Endodermal cell (in vitro differentiated cells): ENCODE results near the gene ERCC3. TPM values are rescaled to one million over a fixed set of nuclear protein-coding genes. Genes with fewer than 3 reads are reported as not detected.
"Not testable (repeated sequence)": the region's sequence is repeated elsewhere in the genome, so short reads cannot be mapped to it uniquely, and the experiment has no call there.

Experiments used
- DNase-seq: peaks from one replicate; pipeline ENCODE4 v3.0.0-alpha.2; 2017
- H3K27ac ChIP-seq: 2 replicates; pipeline ENCODE4 v1.5.1; 2013; ENCODE audit warnings: mild to moderate bottlenecking, low read depth, low read length, moderate library complexity
- H3K27me3 ChIP-seq: 2 replicates; pipeline ENCODE4 v1.6.1; 2013; ENCODE audit warnings: mild to moderate bottlenecking, low read length, moderate library complexity; ENCODE audit not compliant: insufficient read depth, control insufficient read depth, poor library complexity, severe bottlenecking
- H3K36me3 ChIP-seq: 2 replicates; pipeline ENCODE4 v1.7.0; 2013; ENCODE audit warnings: mild to moderate bottlenecking, low read length, moderate library complexity; ENCODE audit not compliant: control insufficient read depth, insufficient read depth
- H3K4me1 ChIP-seq: one replicate; pipeline ENCODE4 v1.7.0; 2013; ENCODE audit warnings: low read length; ENCODE audit not compliant: control insufficient read depth, insufficient read depth
- H3K4me3 ChIP-seq: 2 replicates; pipeline ENCODE4 v1.5.1; 2013; ENCODE audit warnings: mild to moderate bottlenecking, low read length, moderate library complexity
- H3K9ac ChIP-seq: 2 replicates; pipeline ENCODE4 v1.6.1; 2013; ENCODE audit warnings: mild to moderate bottlenecking, low read length, moderate library complexity; ENCODE audit not compliant: poor library complexity, severe bottlenecking; ENCODE audit errors: extremely low read depth
- H3K9me3 ChIP-seq: 2 replicates; pipeline ENCODE4 v1.6.1; 2013; ENCODE audit warnings: mild to moderate bottlenecking, low read length, moderate library complexity; ENCODE audit not compliant: control insufficient read depth
- H3K27ac Mint-ChIP-seq: 2 replicates; pipeline ENCODE4 v1.8.0; 2020; ENCODE audit warnings: mixed read lengths
- H3K27me3 Mint-ChIP-seq: 2 replicates; pipeline ENCODE4 v1.8.0; 2021; ENCODE audit warnings: mild to moderate bottlenecking, mixed read lengths; ENCODE audit not compliant: insufficient read depth
- H3K36me3 Mint-ChIP-seq: 2 replicates; pipeline ENCODE4 v1.8.0; 2020; ENCODE audit warnings: low read depth, mixed read lengths
- H3K4me1 Mint-ChIP-seq: 2 replicates; pipeline ENCODE4 v1.8.0; 2020; ENCODE audit warnings: mixed read lengths
- H3K4me3 Mint-ChIP-seq: 2 replicates; pipeline ENCODE4 v1.8.0; 2020; ENCODE audit warnings: mild to moderate bottlenecking, moderate library complexity, mixed read lengths
- H3K9me3 Mint-ChIP-seq: 2 replicates; pipeline ENCODE4 v1.8.0; 2020; ENCODE audit warnings: mild to moderate bottlenecking, mixed read lengths
- CTCF ChIP-seq: fragments of 200-600 bp; sonication (generic); conservative IDR thresholded peaks from 2 replicates; pipeline ENCODE4 v1.5.0; 2021; ENCODE audit warnings: antibody characterized with exemption, mild to moderate bottlenecking
- WGBS, 2 experiments: methylation state at CpG; one replicate each; pipeline versions ENCODE4 v1.1.5 to v1.1.7; 2013; ENCODE audit warnings: missing lambda C conversion rate in 2 of 2, mixed read lengths in 1 of 2; ENCODE audit not compliant: insufficient coverage in 1 of 2, insufficient read length in 1 of 2; 5-methylcytosine and 5-hydroxymethylcytosine counted together
- total RNA-seq, 2 donors: library from RNA; stranded (reverse); fragmentation: NEBNext Ultra II Directional in 1 of 2; extraction: Animal tissue kit (Norgen Biotek cat#: 25700) in 1 of 2; gene quantifications; 2 replicates in 1 of 2; 3 replicates in 1 of 2; pipeline ENCODE4 v1.2.1, GENCODE V29; 2021

ERCC3 gene
- total RNA-seq, 2 donors from 2014 or later: 64.5 to 72.6 TPM

- H3K4me3 ChIP-seq: no peak overlapping the region
- no peak overlapping the region for H3K4me3 Mint-ChIP-seq
- H3K27ac Mint-ChIP-seq: no peak overlapping the region
- no peak overlapping the region for H3K27ac ChIP-seq
- H3K36me3 ChIP-seq: no peaks in the 10 kb centered on the region
- no peaks in the 10 kb centered on the region for H3K4me1 ChIP-seq
- no peak overlapping the region for H3K9ac ChIP-seq
- no peaks in the 10 kb centered on the region for H3K9me3 ChIP-seq
- 90 to 100% methylated on average over 2 to 4 of the region's 4 CpGs for WGBS, 2 experiments
- DNase-seq: no peak
- no peak for TF ChIP-seq CTCF
- no peaks in the 10 kb centered on the region for H3K27me3 ChIP-seq
- H3K4me1 Mint-ChIP-seq: peaks cover 22% of the 10 kb centered on the region
- no peaks in the 10 kb centered on the region for H3K36me3 Mint-ChIP-seq
- H3K9me3 Mint-ChIP-seq: peaks cover 4% of the 10 kb centered on the region
- H3K27me3 Mint-ChIP-seq: no peaks in the 10 kb centered on the region
Measured at GRCh38 chr2:127229555-127229954, 64.4 kb downstream of the ERCC3 start.

DNA sequence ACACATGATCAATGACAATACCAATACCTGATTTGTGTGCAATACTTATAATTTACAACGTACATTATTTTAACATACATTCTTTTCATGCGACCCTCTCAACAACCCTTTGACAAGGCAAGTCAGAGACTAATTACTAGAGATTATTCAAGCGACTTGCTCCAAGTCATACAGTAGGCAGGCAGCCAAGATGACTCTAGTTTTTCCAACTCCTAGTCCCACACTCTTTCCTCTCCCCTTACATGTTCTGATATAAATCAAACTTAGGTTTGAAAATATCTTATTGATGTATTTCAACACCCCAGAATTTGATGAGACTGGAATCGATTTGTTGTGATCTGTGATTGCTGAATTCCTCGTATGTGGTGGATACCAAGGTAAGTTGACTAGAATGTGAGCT, 65.8 kb downstream of the ERCC3 start:
- H3K36me3 ChIP-seq: no peaks in the 10 kb centered on the region
- H3K4me3 Mint-ChIP-seq: no peak overlapping the region
- H3K4me1 ChIP-seq: no peaks in the 10 kb centered on the region
- H3K4me3 ChIP-seq: no peak overlapping the region
- no peak for TF ChIP-seq CTCF
- H3K9me3 Mint-ChIP-seq: peaks cover 4% of the 10 kb centered on the region
- H3K36me3 Mint-ChIP-seq: no peaks in the 10 kb centered on the region
- no peak overlapping the region for H3K9ac ChIP-seq
- peaks cover 1% of the 10 kb centered on the region for H3K27me3 Mint-ChIP-seq
- no peak overlapping the region for H3K27ac Mint-ChIP-seq
- 94% methylated on average over 5 of the region's 5 CpGs for WGBS, 2 experiments
- H3K4me1 Mint-ChIP-seq: peaks cover 22% of the 10 kb centered on the region
- no peaks in the 10 kb centered on the region for H3K27me3 ChIP-seq
- no peak overlapping the region for H3K27ac ChIP-seq
- no peaks in the 10 kb centered on the region for H3K9me3 ChIP-seq
- no peak for DNase-seq

DNA sequence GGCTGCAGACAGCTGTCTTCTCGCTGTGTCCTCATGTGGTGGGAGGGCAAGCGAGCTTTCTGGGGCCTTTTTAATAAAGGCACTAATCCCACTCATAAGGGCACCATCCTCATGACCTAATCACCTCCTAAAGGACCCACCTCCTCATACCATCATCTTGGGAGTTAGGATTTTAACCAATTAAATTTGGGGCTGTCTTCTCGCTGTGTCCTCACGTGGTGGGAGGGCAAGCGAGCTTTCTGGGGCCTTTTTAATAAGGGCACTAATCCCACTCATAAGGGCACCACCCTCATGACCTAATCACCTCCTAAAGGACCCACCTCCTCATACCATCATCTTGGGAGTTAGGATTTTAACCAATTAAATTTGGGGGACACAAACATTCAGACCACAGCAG, 66.7 kb downstream of the ERCC3 start:
- H3K4me1 Mint-ChIP-seq: peaks cover 22% of the 10 kb centered on the region
- not testable (repeated sequence) for H3K27ac ChIP-seq, H3K36me3 Mint-ChIP-seq, H3K27me3 Mint-ChIP-seq, H3K4me1 ChIP-seq, H3K36me3 ChIP-seq, H3K27ac Mint-ChIP-seq, H3K9me3 ChIP-seq, H3K27me3 ChIP-seq, H3K9me3 Mint-ChIP-seq, H3K9ac ChIP-seq, H3K4me3 ChIP-seq, H3K4me3 Mint-ChIP-seq, DNase-seq
- WGBS, 2 experiments: 94 to 100% methylated on average over 3 to 5 of the region's 5 CpGs
